ENCODE results near the gene C16orf74.

GRCh38 chr16:85662482-85662812 is 88.4 kb downstream of the C16orf74 start:
- TF ChIP-seq, protein P1, sequence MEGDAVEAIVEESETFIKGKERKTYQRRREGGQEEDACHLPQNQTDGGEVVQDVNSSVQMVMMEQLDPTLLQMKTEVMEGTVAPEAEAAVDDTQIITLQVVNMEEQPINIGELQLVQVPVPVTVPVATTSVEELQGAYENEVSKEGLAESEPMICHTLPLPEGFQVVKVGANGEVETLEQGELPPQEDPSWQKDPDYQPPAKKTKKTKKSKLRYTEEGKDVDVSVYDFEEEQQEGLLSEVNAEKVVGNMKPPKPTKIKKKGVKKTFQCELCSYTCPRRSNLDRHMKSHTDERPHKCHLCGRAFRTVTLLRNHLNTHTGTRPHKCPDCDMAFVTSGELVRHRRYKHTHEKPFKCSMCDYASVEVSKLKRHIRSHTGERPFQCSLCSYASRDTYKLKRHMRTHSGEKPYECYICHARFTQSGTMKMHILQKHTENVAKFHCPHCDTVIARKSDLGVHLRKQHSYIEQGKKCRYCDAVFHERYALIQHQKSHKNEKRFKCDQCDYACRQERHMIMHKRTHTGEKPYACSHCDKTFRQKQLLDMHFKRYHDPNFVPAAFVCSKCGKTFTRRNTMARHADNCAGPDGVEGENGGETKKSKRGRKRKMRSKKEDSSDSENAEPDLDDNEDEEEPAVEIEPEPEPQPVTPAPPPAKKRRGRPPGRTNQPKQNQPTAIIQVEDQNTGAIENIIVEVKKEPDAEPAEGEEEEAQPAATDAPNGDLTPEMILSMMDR (IDR thresholded peaks at IDR 0.05) = no peak
- TF ChIP-seq EP300 (IDR thresholded peaks at IDR 0.05) = no peak
- no peak for TF ChIP-seq POLR2AphosphoS5 (IDR thresholded peaks at IDR 0.05)
